AG09319 (cell line): ENCODE measurements around the gene ZMYND19.
"Not testable (repeated sequence)": the region's sequence is repeated elsewhere in the genome, so short reads cannot be mapped to it uniquely, and the experiment has no call there.

Experiments
- DNase-seq: peaks from one replicate; pipeline ENCODE4 v3.0.0-alpha.2; 2010; ENCODE audit warnings: low read depth; ENCODE audit errors: extremely low read depth
- CTCF ChIP-seq: IDR thresholded peaks from 2 replicates; pipeline ENCODE4 v1.5.1; 2011; ENCODE audit warnings: low read depth, mild to moderate bottlenecking, inconsistent platforms, low read length, moderate library complexity

The ZMYND19 gene

DNA sequence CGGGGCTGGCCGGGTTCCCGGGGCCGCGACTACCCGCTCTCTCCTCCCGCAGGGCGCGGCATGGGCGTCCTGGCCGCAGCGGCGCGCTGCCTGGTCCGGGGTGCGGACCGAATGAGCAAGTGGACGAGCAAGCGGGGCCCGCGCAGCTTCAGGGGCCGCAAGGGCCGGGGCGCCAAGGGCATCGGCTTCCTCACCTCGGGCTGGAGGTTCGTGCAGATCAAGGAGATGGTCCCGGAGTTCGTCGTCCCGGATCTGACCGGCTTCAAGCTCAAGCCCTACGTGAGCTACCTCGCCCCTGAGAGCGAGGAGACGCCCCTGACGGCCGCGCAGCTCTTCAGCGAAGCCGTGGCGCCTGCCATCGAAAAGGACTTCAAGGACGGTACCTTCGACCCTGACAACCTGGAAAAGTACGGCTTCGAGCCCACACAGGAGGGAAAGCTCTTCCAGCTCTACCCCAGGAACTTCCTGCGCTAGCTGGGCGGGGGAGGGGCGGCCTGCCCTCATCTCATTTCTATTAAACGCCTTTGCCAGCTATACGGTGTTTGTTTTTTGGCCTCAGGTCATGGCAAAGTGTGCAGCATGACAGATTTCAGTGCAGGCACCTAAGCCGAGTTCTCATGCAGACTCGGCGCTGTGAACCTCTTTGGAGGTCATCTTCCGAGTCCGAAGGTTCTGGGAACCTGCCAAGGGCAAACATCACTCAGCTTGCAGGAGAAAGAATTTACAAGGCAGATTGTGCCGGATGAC is 38.1 kb downstream of the ZMYND19 start:
- no peak for DNase-seq
- TF ChIP-seq CTCF, result no peak

GRCh38 chr9:137551264-137552021 is 38.9 kb downstream of the ZMYND19 start, which contains the start of gene MRPL41:
Gene MRPL41 (plus strand): TSS chr9:137551879. CDS start chr9:137552082, 203 bp downstream.
- peak; percentile 38 for DNase-seq
- peak; percentile 45 for TF ChIP-seq CTCF

GRCh38 chr9:137550958-137551263 is 39.4 kb downstream of the ZMYND19 start:
- not testable (repeated sequence) for DNase-seq

DNA sequence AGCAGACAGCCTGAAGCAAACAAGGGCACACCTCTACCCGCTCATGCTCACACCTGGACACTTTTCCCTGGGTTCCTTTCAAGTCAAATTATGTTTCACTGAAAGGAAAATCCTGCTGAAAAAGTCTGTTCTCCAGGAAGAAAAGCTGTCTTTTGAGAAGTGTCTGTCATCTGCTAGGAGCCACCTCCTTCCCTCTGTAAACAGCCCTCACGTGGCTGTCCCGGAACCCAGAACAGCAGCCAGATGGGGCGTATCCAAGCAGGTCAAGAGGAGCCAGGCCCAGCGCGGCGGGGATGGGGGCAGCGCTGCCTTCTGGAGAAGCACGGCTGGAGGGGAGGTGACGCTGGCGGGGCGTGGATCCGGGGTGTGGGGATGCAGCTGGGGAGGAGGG is 40.1 kb downstream of the ZMYND19 start, which contains the start of gene PNPLA7:
PNPLA7 (minus strand) TSS at position 172 of the 391 bp plus-strand sequence. CDS start 205 bp downstream, outside the sequence.
- TF ChIP-seq CTCF, result no peak
- DNase-seq, result no peak

DNA sequence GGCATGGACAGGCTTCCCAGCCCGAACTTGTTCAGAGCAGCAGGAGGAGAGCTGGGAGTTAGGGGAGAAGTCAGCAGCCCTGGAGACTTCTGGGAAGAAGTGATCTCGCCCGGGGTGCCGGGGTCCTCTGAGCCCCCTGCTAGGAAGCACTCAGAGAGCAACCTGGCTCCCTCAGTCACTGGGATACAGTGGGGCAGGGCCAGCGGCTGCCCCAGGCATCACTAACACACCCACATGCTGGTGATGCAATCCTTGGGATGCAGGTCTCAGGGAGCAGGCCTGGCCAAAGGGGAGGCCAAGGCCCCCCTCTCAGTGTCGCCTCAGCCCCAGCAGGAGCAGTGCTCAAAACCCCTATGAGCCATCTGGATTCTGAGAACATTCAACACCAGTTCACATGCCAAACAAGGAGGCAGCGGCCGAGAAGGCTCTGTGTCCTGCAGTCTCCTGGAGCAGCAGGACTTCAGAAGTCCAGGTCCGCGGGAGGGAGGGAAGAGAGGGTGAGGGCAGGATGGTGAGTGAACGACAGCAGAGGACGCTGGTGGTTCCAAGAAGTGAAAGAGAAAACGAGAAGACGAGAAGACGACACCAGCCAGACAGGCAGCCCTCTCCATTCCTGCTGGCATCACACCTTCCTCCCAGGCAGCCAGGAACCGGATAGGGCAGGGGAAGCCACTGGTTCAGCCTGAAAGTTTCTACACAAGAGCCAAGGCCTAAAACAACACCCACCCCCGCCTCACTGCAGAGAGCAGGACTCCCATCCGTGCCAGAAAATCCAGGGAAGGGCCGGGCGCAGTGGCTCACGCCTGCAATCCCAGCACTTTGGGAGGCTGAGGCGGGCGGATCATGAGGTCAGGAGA is 42.4 kb downstream of the ZMYND19 start:
- no peak for DNase-seq
- TF ChIP-seq CTCF, result no peak

DNA sequence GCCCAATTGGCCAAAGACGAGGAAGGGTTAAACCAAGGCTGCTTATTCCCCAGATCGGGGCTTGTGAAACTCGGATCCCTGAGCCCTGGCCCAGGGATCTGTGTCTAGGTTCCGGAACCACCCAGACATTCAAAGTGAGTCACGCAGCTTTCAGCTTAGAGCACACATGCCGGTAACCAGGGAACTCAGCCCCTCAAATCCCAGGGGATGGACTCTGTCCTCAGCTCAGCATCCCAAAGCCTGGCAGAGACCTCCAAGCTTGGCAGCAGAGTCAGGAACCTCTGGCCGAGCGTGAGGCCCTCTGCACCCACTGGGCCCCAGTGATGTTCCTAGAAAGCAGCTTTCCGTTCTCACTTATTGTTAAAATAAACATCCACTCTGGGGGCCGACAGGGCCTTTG is 45.2 kb downstream of the ZMYND19 start:
- DNase-seq, result no peak

More for the DNA sequence above, 45.2 kb downstream of the ZMYND19 start:
- TF ChIP-seq CTCF, result no peak
